Astrocyte of the spinal cord (primary cell): Measurements from ENCODE around the gene ATRNL1.

Experiments used
- DNase-seq: peaks from one replicate; pipeline ENCODE4 v3.0.0; 2011; ENCODE audit warnings: low read depth, low spot score
- H3K4me3 ChIP-seq: 2 replicates; pipeline ENCODE4 v1.5.1; 2011; ENCODE audit warnings: low read depth, mild to moderate bottlenecking, low read length, moderate library complexity
- CTCF ChIP-seq: IDR thresholded peaks from 2 replicates; pipeline ENCODE4 v1.5.1; 2012; ENCODE audit warnings: low read depth, mild to moderate bottlenecking, low read length, inconsistent platforms
- in situ Hi-C: cut with HindIII; loops from 2 replicates; pipeline ENCODE4 v1.10.0; 2017; ENCODE audit warnings: low sequenced_read_pairs

The ATRNL1 gene

GRCh38 chr10:115964827-115965226 lies 871.7 kb downstream of the ATRNL1 start:
- in situ Hi-C loops = no loop called here
- no peak overlapping the region for H3K4me3 ChIP-seq
- no peak for TF ChIP-seq CTCF
- no peak for DNase-seq

- TF ChIP-seq CTCF = no peak
- DNase-seq = no peak
- H3K4me3 ChIP-seq = no peak overlapping the region
- in situ Hi-C loops = no loop called here
These were observed 872.2 kb downstream of the ATRNL1 start for GRCh38 chr10:115965376-115965775.

- in situ Hi-C loops = no loop called here
- H3K4me3 ChIP-seq = no peak overlapping the region
- no peak for DNase-seq
- no peak for TF ChIP-seq CTCF
These were observed 875.1 kb downstream of the ATRNL1 start for GRCh38 chr10:115968236-115968635.

GRCh38 chr10:115969591-115969990 lies 876.4 kb downstream of the ATRNL1 start:
- DNase-seq = no peak
- no peak for TF ChIP-seq CTCF
- H3K4me3 ChIP-seq = no peak overlapping the region
- in situ Hi-C loops = no loop called here

GRCh38 chr10:115971921-115972320 lies 878.8 kb downstream of the ATRNL1 start:
- no peak for DNase-seq
- H3K4me3 ChIP-seq = no peak overlapping the region
- in situ Hi-C loops = no loop called here
- no peak for TF ChIP-seq CTCF

- H3K4me3 ChIP-seq = no peak overlapping the region
- TF ChIP-seq CTCF = no peak
- DNase-seq = no peak
- in situ Hi-C loops = no loop called here
These were observed 879.3 kb downstream of the ATRNL1 start for GRCh38 chr10:115972426-115972825.

GRCh38 chr10:115974351-115974750 lies 881.2 kb downstream of the ATRNL1 start:
- H3K4me3 ChIP-seq = no peak overlapping the region
- TF ChIP-seq CTCF = no peak
- in situ Hi-C loops = no loop called here
- no peak for DNase-seq
